Activated gamma-delta T cell (primary cell): ENCODE data around the gene TGFB1.
A peak's percentile ranks its signal among the peaks of the same experiment; 100 is the strongest.

ENCODE experiments used
- DNase-seq: peaks from one replicate; lab custom pipeline; 2025; lab: John Stamatoyannopoulos, UW

Gene TGFB1

DNA sequence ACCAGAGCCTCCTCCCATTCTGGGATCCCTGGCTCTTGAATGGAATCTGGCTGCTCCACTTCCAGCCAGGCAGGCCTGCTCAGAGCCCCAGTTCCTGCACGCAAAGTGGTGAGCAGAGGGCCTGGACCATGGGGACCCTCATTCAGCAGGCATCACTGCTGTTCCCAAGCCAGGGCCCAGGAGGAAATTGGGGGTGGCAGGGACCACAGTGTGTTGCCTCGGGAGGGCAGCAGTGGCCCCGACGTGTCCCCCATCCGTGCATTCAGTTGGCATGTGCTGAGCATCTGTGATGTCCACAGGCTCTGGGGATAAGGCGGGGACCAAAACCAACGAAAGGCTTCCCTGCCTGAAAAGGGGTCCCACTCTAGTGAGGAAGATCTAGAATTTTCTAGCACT, 32.5 kb downstream of the TGFB1 start:
- no peak for DNase-seq

DNA sequence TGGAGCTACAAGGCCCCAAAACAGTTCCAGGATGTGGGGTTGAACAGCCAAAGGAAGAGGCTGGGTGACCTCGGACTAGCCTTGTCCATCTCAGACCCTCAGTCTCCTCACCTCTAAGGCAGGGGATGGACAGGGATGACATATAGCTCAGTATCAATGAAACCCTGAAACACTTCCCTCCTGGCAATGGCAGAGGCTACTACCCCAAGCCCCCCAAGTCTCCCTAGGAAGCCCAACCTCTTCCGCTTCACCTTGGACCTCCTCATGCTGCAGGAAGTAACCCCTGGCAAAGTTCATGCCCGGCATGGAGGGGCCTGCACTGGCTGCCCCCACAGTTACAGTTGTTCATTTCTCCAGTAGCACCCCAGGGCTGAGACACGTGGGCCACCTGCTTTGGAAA, 33.2 kb downstream of the TGFB1 start:
- no peak for DNase-seq

DNA sequence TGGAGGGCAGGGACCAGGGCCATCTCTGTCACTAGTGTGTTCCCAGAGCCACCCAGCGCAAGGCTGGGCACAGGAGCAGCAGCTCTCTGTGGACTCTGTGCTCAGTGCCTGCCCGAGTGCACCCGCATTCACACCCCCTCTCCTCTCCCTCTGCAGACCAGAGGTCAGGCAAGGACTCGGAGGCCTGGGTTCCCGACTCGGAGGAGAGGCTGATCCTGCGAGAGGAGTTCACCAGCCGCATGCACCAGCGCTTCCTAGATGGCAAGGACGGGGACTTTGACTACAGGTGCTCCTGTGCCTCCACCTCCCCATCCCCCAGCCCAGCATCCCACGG, 33.6 kb downstream of the TGFB1 start:
- DNase-seq = no peak

DNA sequence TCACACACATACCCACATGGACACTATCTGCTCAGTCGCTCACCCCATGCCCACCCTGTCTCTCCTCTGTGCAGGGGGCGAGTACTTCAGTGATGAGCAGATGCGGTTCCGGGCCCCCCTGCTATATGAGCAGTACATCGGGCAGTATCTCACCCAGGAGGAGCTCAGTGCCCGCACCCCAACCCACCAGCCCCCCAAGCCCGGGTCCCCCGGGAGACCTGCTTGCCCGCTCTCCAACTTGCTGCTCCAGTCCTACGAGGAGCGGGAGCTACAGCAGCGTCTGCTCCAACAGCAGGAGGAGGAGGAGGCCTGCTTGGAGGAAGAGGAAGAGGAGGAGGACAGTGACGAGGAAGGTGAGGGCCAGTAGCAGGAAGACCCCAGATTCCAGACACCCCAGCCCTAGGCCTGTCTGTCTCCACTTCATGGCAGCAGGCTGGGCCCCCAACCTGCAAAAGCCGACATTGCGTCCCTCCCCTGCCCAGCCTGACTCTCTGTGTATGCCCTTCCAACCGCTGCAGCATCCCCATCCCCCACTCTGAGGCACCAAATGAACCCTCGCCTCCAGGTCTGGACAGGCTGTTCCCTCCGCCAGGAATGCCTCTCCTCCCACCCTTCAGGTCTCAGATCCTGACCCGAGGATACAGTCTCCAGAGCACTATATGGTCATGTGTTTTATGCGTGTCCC, 34.1 kb downstream of the TGFB1 start:
- no peak for DNase-seq

DNA sequence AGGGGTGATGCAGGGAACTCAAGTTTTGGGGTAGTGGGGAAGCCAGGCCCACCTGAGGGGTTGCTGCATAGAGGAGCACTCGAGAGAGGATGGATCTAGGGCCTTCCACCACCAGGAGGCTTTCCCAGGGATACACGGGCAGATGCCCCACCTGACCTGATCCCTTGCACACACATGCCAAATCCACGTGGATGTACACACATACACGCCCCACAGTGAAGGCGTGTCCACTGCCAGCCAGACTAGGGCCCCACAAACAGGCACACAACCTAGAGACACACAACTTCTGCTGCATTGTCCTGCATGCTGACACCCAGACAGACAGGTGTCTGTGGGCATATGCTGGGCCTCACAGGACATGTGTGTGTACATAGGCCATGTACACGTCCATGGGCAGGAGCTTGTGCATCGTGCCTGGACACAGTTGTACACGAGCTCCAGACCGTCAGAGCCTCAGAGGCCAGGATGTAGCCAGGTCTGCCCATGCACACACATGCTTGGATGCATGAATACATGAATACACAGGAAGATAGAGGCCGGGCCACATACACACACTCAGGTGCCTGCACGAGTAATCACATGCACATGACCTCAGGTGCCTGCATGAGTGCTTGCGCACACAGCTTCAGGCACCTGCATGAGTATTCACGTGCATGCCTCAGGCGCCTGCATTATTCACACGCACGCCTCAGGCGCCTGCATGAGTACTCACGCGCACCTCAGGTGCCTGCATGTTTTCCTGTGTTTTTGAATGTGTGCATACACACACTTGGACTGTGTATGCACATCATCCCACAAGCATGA, 34.8 kb downstream of the TGFB1 start:
- no peak for DNase-seq

DNA sequence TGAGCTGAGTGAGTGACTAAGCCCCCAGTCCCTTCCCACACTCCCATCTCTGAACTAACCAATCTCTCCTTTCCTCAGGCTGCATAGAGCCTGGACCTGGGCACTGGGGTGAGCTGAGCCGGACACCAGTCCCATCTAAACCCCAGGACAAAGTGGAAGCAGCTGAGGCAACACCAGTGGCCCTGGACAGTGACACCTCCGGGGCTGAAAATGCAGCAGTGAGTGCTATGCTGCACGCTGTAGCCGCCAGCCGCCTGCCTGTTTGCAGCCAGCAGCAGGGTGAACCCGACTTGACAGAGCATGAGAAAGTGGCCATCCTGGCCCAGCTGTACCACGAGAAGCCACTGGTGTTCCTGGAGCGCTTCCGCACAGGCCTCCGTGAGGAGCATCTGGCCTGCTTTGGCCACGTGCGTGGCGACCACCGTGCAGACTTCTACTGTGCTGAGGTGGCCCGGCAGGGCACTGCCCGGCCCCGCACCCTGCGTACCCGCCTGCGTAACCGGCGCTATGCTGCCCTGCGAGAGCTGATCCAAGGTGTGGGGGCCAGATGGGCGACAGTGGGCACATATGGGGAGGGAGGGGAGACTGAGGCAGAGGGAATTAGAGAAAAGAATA, 37.3 kb downstream of the TGFB1 start:
- DNase-seq = no peak

DNA sequence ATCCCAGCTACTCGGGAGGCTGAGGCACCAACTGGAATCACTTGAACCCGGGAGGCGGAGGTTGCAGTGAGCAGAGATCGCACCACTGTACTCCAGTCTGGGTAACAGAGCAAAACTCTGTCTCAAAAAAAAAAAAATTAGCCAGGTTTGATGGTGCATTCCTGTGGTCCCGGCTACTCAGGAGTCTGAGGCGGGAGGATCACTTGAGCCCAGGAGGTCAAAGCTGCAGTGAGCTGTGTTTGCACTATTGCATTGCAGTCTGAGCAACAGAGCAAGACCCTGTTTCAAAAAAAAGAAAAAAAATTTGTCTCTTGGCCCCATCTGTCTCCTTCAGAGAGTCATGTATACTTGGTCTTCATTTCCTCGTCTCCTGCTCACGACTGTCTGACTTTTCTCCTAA, 42.1 kb downstream of the TGFB1 start:
- DNase-seq = no peak

DNA sequence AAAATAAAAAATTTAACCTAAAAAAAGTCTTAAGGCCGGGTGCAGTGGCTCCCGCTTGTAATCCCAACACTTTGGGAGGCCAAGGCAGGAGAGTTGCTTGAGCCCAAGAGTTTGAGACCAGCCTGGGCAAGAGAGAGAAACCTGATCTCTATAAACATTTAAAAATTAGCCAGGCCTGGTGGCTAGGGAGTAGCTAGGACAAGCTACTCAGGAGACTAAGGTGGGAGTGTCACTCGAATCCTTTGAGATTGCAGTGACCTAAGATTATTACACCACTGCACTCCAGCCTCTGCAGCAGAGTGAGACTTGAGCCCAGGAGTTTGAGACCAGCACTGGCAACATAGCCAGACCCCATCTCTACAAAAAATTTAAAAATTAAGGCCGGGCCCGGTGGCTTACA, 42.6 kb downstream of the TGFB1 start:
- DNase-seq = no peak

DNA sequence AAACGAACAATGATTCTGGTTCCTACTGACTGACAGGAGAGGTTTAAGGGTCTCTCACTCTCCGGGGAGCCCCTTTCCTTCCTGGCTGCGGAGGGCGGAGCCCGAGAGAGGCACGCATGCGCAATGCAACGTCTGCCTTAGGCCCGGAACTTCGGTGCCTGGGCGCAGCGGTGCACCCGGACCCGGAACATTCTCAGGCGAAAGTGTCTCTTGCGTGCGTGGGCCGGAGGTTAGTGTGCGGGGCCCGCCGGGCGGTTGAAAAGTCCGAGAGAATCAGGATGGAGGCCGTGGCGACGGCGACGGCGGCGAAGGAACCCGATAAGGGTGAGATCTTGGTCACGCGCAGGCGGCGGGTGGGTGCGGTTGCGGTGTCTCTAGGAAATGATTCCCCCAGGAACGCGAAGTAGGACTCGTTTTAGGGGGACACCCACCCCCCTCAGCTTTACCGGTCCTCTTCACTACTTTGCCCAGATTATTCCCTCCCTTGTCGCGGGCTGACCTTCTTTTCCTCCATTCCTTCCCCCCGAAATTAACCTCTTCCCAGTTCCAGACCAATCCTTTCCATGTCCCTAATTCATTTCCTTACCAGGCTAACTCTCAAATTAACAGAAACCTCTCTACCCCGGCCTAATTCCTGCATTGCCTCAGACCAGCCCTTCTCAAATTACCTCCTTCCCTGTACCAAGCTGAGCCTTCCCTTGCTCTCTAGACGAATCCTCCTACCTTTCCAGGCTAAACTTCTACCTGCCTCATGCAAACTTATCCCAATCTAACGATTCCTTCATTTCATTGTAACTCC, 43.5 kb downstream of the TGFB1 start, which contains the start of gene CCDC97:
Gene CCDC97, plus strand, starts transcription at position 140 of the 799 bp plus-strand sequence. Its CDS starts 139 bp downstream, at position 279.
- DNase-seq = peak; percentile 72

DNA sequence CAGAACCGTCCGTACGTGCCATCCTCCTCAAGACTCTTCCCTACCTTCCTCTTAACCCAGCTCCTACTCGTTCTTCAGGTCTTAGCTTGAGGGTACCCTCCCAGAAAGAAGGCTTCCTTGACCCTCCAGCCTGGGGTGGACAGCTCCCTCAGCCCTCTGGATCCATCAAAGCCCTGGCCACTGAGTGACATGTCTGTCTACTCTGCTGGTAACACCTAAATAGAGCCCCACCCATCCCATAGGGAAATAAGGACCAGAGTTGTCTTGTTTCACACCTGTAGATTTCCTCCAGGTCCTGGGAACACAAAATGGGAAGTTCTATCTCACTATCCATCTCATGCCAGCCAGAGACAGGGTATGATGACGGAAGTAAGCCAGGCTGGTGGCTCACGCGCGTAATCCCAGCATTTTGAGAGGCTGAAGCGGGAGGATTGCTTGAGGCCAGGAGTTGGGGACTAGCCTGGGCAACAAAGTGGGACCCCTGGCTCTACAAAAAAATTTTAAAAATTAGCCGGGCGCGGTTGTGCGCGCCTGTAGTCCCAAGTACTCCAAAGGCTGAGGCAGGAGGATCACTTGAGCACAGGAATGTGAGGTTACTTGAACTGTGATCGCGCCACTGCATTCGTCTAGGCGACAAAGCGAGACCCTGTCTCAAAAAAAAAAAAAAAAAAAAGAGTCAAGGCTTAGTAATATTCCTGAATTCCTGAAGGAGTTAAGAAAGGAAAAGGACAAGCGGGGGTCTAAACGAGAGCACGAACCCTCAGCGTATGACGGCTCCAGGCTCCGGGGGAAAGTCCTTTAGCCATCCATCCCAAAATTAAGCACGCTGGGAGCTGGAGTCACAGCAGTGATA, 44.3 kb downstream of the TGFB1 start:
- DNase-seq = no peak

DNA sequence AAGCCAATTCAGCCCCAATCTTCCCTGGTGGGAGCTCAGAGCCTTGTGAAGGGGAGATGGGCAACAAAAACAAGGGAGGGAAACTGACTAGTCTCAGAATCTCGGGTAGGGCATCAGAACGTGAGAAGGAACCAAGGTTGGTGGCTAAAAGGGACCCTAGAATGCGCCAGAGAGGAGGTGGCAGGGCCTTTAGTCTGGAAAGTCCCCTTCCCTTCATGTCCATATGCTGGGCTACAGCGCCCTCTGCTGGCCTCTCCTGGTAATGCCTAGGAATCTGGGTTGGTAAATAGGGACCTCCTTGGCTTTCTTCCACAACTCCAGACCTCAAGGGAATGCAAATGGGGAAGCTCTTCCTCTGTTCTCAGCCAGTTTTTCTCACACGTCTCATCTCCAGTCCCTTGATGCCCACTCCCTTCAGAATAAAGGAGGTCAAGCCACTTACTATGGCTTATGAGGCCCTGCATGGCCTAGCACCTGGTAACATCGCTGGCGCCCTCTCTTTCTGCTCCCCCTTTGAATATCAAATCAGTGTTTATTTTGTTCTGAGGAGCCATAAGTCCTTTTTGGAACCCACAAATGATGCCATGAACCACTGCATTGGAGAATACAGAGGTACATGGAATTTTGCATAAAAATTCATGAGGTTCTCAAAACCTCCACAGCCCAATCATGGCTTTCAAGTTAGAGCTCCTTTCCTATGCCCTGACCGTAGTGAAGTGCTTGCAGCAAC, 45.1 kb downstream of the TGFB1 start:
- no peak for DNase-seq

DNA sequence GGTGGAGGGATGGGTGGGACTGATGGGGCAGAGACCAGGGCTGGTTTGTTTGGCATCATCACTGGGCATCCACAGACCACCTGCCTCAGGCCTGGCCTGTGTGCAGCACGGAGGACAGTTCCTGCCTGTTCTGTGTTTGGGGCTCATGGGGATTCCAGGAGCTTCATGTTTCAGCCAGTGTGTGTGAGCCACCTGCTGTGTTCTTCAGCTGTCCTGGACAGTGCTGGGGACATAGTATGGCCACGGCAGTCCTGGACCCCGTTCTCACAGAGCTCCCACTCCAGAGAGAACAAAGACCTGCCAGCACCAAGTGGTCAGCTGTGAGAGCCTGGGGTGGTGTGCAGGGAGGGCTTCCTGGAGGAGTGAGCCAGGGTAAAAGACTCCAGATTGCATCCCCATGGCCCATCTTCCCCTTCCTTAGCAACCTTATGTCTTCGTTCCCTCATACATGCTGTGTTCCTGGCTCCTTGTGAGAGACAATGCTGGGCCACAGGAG, 45.7 kb downstream of the TGFB1 start:
- no peak for DNase-seq

DNA sequence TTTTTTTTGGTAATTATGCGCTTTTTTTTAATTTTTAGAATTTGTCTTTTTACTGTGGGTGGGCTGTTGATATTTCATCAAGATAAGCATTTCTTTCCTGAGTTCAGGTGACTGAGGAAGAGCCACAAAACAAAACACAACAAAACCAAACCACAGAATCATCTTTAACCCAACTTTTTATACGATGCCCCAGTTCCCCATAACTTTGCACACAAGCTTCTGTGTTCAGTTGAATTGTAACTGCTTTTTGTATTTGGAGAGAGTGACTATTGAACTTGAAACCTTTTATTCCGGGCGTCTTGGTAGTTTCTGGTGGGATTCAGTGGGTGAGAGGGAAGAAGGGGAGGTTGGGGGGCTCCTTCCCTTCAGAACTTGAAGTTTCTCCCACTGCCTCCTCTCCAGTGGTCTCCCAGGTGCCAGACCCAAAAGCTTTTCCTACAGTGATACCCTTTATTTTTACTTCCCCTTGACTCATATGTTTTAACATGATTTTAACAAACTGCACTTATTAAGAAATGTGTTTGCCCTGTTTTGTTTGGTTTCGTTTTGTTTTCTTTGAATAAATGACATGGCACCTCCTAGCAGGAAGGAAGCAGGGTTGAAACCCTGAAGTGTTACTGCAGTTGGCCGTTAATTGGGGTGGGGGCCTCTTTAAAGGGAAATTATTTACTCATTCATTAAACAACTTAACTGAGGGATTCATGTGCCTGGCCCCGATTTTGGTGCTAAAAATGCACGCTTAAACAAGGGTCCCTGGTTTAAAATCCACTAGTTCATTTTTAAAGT, 46.4 kb downstream of the TGFB1 start:
- no peak for DNase-seq

DNA sequence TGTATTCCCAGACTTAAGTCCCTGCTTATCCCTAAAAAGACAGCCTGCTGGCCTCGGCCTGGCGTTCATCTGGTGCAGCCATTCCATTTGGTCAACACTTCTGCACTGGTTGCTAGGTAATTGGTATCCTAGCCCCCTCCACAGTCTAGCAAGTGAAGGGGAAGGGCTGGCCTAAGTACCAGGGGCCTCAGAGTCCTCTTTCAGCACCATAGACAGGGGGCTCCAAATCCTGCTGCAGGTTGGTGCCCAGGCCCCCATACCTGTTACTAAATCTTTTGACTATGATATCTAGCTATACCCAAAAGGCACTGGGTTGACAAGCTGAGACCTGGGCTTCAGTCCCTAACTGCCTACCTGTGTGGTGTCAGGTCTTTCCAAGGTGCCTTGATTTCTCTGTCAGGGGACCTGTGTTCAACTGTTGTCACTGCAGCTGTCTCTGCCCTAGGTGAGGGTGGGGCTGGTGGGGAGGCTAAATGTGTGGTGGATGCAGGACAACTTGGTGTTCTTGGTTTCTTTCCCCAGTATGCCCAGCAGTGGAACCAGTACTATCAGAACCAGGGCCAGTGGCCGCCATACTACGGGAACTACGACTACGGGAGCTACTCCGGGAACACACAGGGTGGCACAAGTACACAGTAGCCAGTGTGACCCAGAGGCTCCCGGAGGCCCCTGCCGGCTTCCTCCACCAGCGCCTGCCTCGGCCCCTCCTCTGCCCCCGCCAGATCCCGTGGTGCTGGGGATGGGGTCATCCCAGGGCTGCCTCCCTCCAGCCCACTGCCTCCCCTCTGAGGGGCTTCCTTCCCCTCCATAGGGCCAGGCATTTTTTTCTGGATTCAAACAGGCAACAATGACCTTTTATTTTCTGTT, 47.6 kb downstream of the TGFB1 start:
- no peak for DNase-seq

DNA sequence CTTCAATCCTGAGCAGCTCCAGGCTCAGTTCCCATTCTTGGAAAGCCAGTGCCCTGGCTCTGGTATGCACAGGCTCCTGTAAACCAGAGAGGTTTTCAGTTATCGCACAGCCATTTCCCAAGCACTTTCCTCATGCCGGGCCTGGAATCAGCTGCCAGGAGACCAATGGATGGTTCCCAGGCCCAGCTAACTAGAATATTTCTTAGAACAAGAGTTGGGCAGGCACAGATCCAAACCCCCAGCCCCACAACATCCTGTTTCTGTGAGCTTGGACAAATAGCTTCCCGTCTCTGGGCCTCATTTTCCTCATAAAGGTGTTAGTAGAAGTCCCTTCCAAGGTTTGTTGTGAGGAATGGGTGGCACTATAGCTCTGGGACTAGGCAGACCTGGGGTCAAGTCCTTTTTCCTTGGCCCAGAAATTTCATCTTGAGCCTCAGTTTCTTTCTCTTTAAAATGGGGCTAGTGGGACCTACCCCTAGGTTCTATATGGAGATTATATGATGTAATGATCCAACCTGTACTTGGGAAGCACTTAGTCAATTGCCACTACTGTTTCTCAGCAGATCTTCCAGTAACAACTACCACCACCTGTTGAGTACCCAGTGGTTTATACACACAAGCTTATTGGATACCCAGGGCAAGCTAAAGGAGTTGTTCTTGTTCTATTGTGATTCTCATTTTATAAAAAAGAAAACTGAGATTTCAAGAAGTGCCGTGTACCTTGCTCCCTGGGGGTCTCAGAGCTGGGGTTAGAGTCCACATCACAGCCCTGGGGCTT, 48.8 kb downstream of the TGFB1 start:
- DNase-seq = no peak

DNA sequence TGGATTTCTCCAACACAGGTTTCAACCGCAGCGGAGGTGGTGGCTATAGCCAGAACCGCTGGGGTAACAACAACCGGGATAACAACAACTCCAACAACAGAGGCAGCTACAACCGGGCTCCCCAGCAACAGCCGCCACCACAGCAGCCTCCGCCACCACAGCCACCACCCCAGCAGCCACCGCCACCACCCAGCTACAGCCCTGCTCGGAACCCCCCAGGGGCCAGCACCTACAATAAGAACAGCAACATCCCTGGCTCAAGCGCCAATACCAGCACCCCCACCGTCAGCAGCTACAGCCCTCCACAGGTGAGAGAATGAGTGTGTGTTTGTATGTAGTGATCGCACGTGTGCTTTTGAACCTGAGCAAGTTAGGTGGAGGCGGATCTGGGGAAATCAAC, 49.8 kb downstream of the TGFB1 start:
- peak; percentile 49 for DNase-seq

DNA sequence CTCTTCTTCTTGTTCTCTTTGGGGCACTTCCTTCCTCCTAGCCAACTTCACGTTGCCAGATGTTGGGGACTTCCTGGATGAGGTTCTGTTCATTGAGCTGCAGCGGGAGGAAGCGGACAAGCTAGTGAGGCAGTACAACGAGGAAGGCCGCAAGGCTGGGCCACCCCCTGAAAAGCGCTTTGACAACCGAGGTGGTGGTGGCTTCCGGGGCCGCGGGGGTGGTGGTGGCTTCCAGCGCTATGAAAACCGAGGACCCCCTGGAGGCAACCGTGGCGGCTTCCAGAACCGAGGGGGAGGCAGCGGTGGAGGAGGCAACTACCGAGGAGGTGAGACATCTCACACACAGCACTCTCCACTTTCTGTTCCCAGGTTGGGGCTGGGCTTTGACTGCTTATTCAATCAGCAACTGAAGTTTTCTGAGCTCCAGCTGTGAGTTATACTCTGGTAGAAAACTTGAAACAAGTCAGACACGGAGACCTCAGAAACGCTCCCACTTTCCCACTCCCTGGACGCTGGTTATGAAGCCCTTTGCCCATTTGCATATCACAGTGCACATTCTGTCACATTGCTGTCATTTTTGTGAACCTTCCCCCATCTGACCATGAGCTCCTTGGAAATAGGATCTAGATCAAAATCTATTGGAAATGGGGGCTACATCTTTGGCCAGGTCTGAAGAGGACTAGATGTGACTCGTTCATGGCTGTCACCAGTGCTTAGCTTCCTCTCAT, 50.9 kb downstream of the TGFB1 start:
- DNase-seq = peak; percentile 82
